H9 (cell line): ENCODE results near the gene RANBP6. TPM values are rescaled to one million over a fixed set of nuclear protein-coding genes. Genes with fewer than 3 reads are reported as not detected.

ENCODE experiments used
- DNase-seq: peaks from one replicate; pipeline ENCODE4 v3.0.0-alpha.2; 2017
- H2AFZ ChIP-seq: one replicate; pipeline ENCODE4 v1.6.1; 2013; ENCODE audit warnings: mild to moderate bottlenecking, low read length, control low read depth, moderate library complexity
- H2AK5ac ChIP-seq: 2 replicates; pipeline ENCODE4 v1.6.1; 2013; ENCODE audit warnings: low read length, control low read depth, mixed read lengths; ENCODE audit not compliant: insufficient read length
- H2BK120ac ChIP-seq: one replicate; pipeline ENCODE4 v1.6.1; 2013; ENCODE audit warnings: low read depth, mild to moderate bottlenecking, low read length, control low read depth, inconsistent platforms; ENCODE audit not compliant: poor library complexity, severe bottlenecking
- H2BK12ac ChIP-seq: 2 replicates; pipeline ENCODE4 v1.6.1; 2013; ENCODE audit warnings: low read length, control low read depth, mixed read lengths, low read depth; ENCODE audit not compliant: insufficient read length
- H2BK15ac ChIP-seq: 2 replicates; pipeline ENCODE4 v1.6.1; 2013; ENCODE audit warnings: low read depth, low read length, control low read depth
- H2BK20ac ChIP-seq: one replicate; pipeline ENCODE4 v1.6.1; 2013; ENCODE audit warnings: low read depth, mild to moderate bottlenecking, low read length, control low read depth, inconsistent platforms; ENCODE audit not compliant: poor library complexity, severe bottlenecking
- H2BK5ac ChIP-seq: 2 replicates; pipeline ENCODE4 v1.6.1; 2013; ENCODE audit warnings: low read length, control low read depth, mixed read lengths; ENCODE audit not compliant: insufficient read length
- H3K14ac ChIP-seq: 2 replicates; pipeline ENCODE4 v1.6.1; 2013; ENCODE audit warnings: low read length, control low read depth; ENCODE audit not compliant: insufficient read depth
- H3K18ac ChIP-seq: 2 replicates; pipeline ENCODE4 v1.6.1; 2013; ENCODE audit warnings: low read depth, mild to moderate bottlenecking, mixed read lengths, low read length, control low read depth; ENCODE audit not compliant: insufficient read length
- H3K23ac ChIP-seq: 2 replicates; pipeline ENCODE4 v1.6.1; 2013; ENCODE audit warnings: low read length, control low read depth, mixed read lengths, low read depth; ENCODE audit not compliant: insufficient read length
- H3K23me2 ChIP-seq: 2 replicates; pipeline ENCODE4 v1.6.1; 2013; ENCODE audit warnings: low read depth, mild to moderate bottlenecking, mixed read lengths, low read length, control low read depth; ENCODE audit not compliant: insufficient read length, poor library complexity, severe bottlenecking
- H3K27ac ChIP-seq: 2 replicates; pipeline ENCODE4 v1.5.1; 2013; ENCODE audit warnings: low read length, control low read depth, mixed read lengths, low read depth; ENCODE audit not compliant: insufficient read length
- H3K27me3 ChIP-seq: 2 replicates; pipeline ENCODE4 v1.6.1; 2013; ENCODE audit warnings: low read length, control low read depth, inconsistent platforms; ENCODE audit not compliant: insufficient read depth
- H3K4ac ChIP-seq: 2 replicates; pipeline ENCODE4 v1.6.1; 2013; ENCODE audit warnings: low read depth, mild to moderate bottlenecking, control low read depth, inconsistent platforms, low read length, moderate library complexity
- H3K4me1 ChIP-seq: 2 replicates; pipeline ENCODE4 v1.6.1; 2013; ENCODE audit warnings: low read length, control low read depth, inconsistent platforms; ENCODE audit not compliant: insufficient read depth
- H3K4me2 ChIP-seq: 2 replicates; pipeline ENCODE4 v1.6.1; 2013; ENCODE audit warnings: low read length, control low read depth, mixed read lengths; ENCODE audit not compliant: insufficient read length, insufficient read depth
- H3K56ac ChIP-seq: 2 replicates; pipeline ENCODE4 v1.6.1; 2013; ENCODE audit warnings: low read depth, mild to moderate bottlenecking, mixed read lengths, low read length, control low read depth; ENCODE audit not compliant: insufficient read length
- H3K79me1 ChIP-seq: 2 replicates; pipeline ENCODE4 v1.6.1; 2013; ENCODE audit warnings: low read depth, mild to moderate bottlenecking, moderate library complexity, low read length, control low read depth, inconsistent platforms; ENCODE audit not compliant: insufficient read depth, poor library complexity, severe bottlenecking
- H3K79me2 ChIP-seq: 2 replicates; pipeline ENCODE4 v1.6.1; 2013; ENCODE audit warnings: low read length, control low read depth, inconsistent platforms; ENCODE audit not compliant: insufficient read depth
- H3K9ac ChIP-seq: 2 replicates; pipeline ENCODE4 v1.6.1; 2013; ENCODE audit warnings: low read length, control low read depth, mixed read lengths; ENCODE audit not compliant: insufficient read length; ENCODE audit errors: extremely low read depth
- H3K9me3 ChIP-seq: one replicate; pipeline ENCODE4 v1.6.1; 2013; ENCODE audit warnings: low read depth, low read length, inconsistent platforms; ENCODE audit not compliant: control insufficient read depth
- H3T11ph ChIP-seq: one replicate; pipeline ENCODE4 v1.6.1; 2013; ENCODE audit warnings: mild to moderate bottlenecking, low read length, control low read depth, inconsistent platforms
- H4K20me1 ChIP-seq: one replicate; pipeline ENCODE4 v1.6.1; 2013; ENCODE audit not compliant: control insufficient read depth, insufficient read length, insufficient read depth
- H4K5ac ChIP-seq: 2 replicates; pipeline ENCODE4 v1.6.1; 2013; ENCODE audit warnings: low read depth, mild to moderate bottlenecking, mixed read lengths, low read length, control low read depth; ENCODE audit not compliant: insufficient read length
- H4K8ac ChIP-seq: replicated peaks from 2 replicates; pipeline ENCODE4 v1.6.1; 2013; ENCODE audit warnings: low read length, control low read depth, mixed read lengths, low read depth; ENCODE audit not compliant: insufficient read length
- H4K91ac ChIP-seq: 2 replicates; pipeline ENCODE4 v1.6.1; 2013; ENCODE audit warnings: low read depth, mild to moderate bottlenecking, moderate library complexity, mixed read lengths, low read length, control low read depth; ENCODE audit not compliant: insufficient read length
- H3K27ac Mint-ChIP-seq, 3 experiments: 2 replicates in 2 of 3; 3 replicates in 1 of 3; pipeline ENCODE4 v1.8.0; 2020 to 2021; ENCODE audit warnings: mixed read lengths in 3 of 3, mild to moderate bottlenecking in 1 of 3, moderate library complexity in 1 of 3
- H3K27me3 Mint-ChIP-seq: 2 replicates; pipeline ENCODE4 v1.8.0; 2021; ENCODE audit warnings: low read depth, mild to moderate bottlenecking, moderate library complexity, mixed read lengths
- H3K36me3 Mint-ChIP-seq, 3 experiments: 2 replicates in 2 of 3; 3 replicates in 1 of 3; pipeline ENCODE4 v1.8.0; 2020 to 2021; ENCODE audit warnings: low read depth in 3 of 3, mixed read lengths in 3 of 3; ENCODE audit not compliant: insufficient read depth in 1 of 3
- H3K4me1 Mint-ChIP-seq, 2 experiments: 2 replicates each; pipeline ENCODE4 v1.8.0; 2020; ENCODE audit warnings: mixed read lengths in 2 of 2
- H3K4me3 Mint-ChIP-seq, 2 experiments: 2 replicates in 1 of 2; 3 replicates in 1 of 2; pipeline ENCODE4 v1.8.0; 2020 to 2021; ENCODE audit warnings: mild to moderate bottlenecking in 2 of 2, mixed read lengths in 2 of 2, moderate library complexity in 1 of 2
- H3K9me3 Mint-ChIP-seq, 2 experiments: 2 replicates in 1 of 2; 3 replicates in 1 of 2; pipeline ENCODE4 v1.8.0; 2020; ENCODE audit warnings: mild to moderate bottlenecking in 2 of 2, mixed read lengths in 2 of 2, moderate library complexity in 1 of 2
- WGBS: extraction: QIAGEN DNeasy Blood & Tissue Kit; methylation state at CpG from one replicate; pipeline ENCODE4 v1.1.7; 2013; ENCODE audit warnings: missing lambda C conversion rate, low lambda C conversion rate, mixed read lengths; ENCODE audit not compliant: insufficient read length; ENCODE audit errors: extremely low coverage; 5-methylcytosine and 5-hydroxymethylcytosine counted together
- total RNA-seq: library from RNA; stranded (reverse); gene quantifications from 2 replicates; pipeline ENCODE4 v1.2.1, GENCODE V29; 2021
- TF ChIP-seq, protein P1 (sequence below): fragments of 200-600 bp; sonication (generic); conservative IDR thresholded peaks from 3 replicates; pipeline ENCODE4 v1.8.0; 2021; ENCODE audit warnings: antibody characterized with exemption, mild to moderate bottlenecking

The RANBP6 gene
- total RNA-seq, 1 experiment from 2014 or later: 19.1 TPM

GRCh38 chr9:5978523-5978922, 36.9 kb downstream of the RANBP6 start:
- no peak overlapping the region for H3K4me3 Mint-ChIP-seq
- Histone ChIP-seq H4K20me1 (no peaks in the 10 kb centered on the region), H3K9ac (no peak overlapping the region), H2BK120ac (no peak overlapping the region), H3K4ac (no peak overlapping the region), H3K27me3 (no peaks in the 10 kb centered on the region), H3K14ac (no peak overlapping the region), H3K4me2 (no peak overlapping the region), H3K23ac (no peak overlapping the region), H2BK15ac (no peak overlapping the region), H4K8ac (no peak overlapping the region), H2BK20ac (no peak overlapping the region), H3K56ac (no peak overlapping the region), H3K18ac (no peak overlapping the region), H2BK12ac (no peak overlapping the region), H2AFZ (no peak overlapping the region), H3K27ac (no peak overlapping the region), H3K79me2 (no peaks in the 10 kb centered on the region), H3T11ph (no peak overlapping the region), H4K5ac (no peak overlapping the region), H3K4me1 (no peaks in the 10 kb centered on the region), H2AK5ac (no peak overlapping the region), H4K91ac (no peak overlapping the region), H3K23me2 (no peaks in the 10 kb centered on the region), H3K79me1 (no peaks in the 10 kb centered on the region), H3K9me3 (no peaks in the 10 kb centered on the region), H2BK5ac (no peak overlapping the region)
- H3K9me3 Mint-ChIP-seq: peaks cover 2 to 6% of the 10 kb centered on the region in 2 experiments; a peak in 3 of 5 replicates
- no CpG with 5 or more reads among the region's 1 CpG for WGBS
- H3K27me3 Mint-ChIP-seq: no peaks in the 10 kb centered on the region
- TF ChIP-seq, protein P1, sequence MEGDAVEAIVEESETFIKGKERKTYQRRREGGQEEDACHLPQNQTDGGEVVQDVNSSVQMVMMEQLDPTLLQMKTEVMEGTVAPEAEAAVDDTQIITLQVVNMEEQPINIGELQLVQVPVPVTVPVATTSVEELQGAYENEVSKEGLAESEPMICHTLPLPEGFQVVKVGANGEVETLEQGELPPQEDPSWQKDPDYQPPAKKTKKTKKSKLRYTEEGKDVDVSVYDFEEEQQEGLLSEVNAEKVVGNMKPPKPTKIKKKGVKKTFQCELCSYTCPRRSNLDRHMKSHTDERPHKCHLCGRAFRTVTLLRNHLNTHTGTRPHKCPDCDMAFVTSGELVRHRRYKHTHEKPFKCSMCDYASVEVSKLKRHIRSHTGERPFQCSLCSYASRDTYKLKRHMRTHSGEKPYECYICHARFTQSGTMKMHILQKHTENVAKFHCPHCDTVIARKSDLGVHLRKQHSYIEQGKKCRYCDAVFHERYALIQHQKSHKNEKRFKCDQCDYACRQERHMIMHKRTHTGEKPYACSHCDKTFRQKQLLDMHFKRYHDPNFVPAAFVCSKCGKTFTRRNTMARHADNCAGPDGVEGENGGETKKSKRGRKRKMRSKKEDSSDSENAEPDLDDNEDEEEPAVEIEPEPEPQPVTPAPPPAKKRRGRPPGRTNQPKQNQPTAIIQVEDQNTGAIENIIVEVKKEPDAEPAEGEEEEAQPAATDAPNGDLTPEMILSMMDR: no peak
- no peaks in the 10 kb centered on the region for H3K4me1 Mint-ChIP-seq
- H3K27ac Mint-ChIP-seq: no peak overlapping the region
- no peak for DNase-seq
- H3K36me3 Mint-ChIP-seq: peaks cover 14 to 24% (median 20%) of the 10 kb centered on the region in 3 experiments
